KMS-11 (cell line): Measurements from ENCODE around the gene SUCLG2.

Experiments
- H2AFZ ChIP-seq: fragments of 200-600 bp; sonication (generic); 2 replicates; pipeline ENCODE4 v1.6.1; 2016; ENCODE audit warnings: antibody characterized with exemption, mixed run types, low read depth
- H3K27ac ChIP-seq: fragments of 200-600 bp; sonication (generic); 2 replicates; pipeline ENCODE4 v1.6.1; 2016; ENCODE audit warnings: mild to moderate bottlenecking, mixed run types
- H3K27me3 ChIP-seq: fragments of 200-600 bp; sonication (generic); 2 replicates; pipeline ENCODE4 v1.6.1; 2017; ENCODE audit warnings: mild to moderate bottlenecking, low read depth, mixed run types, moderate library complexity; ENCODE audit not compliant: insufficient read depth
- H3K36me3 ChIP-seq: fragments of 200-600 bp; sonication (generic); 2 replicates; pipeline ENCODE4 v1.6.1; 2017; ENCODE audit warnings: mild to moderate bottlenecking, mixed run types; ENCODE audit not compliant: insufficient read depth
- H3K4me1 ChIP-seq: fragments of 200-600 bp; sonication (generic); 2 replicates; pipeline ENCODE4 v1.6.1; 2016; ENCODE audit warnings: mild to moderate bottlenecking, low read depth, mixed run types; ENCODE audit not compliant: poor library complexity, severe bottlenecking
- H3K4me2 ChIP-seq: fragments of 200-600 bp; sonication (generic); 2 replicates; pipeline ENCODE4 v1.7.0; 2016; ENCODE audit warnings: mild to moderate bottlenecking, mixed run types
- H3K4me3 ChIP-seq: fragments of 200-600 bp; sonication (generic); IDR thresholded peaks from 2 replicates; pipeline ENCODE4 v1.6.1; 2017; ENCODE audit warnings: low read depth, low read length, mixed read lengths; ENCODE audit not compliant: insufficient read depth
- H3K79me2 ChIP-seq: fragments of 200-600 bp; sonication (generic); 2 replicates; pipeline ENCODE4 v1.6.1; 2016; ENCODE audit warnings: low read depth, mixed run types; ENCODE audit not compliant: insufficient read depth
- H3K9ac ChIP-seq: fragments of 200-600 bp; sonication (generic); 2 replicates; pipeline ENCODE4 v1.6.1; 2016; ENCODE audit warnings: mild to moderate bottlenecking, mixed run types
- H4K20me1 ChIP-seq: fragments of 200-600 bp; sonication (generic); 2 replicates; pipeline ENCODE4 v1.6.1; 2016; ENCODE audit warnings: mild to moderate bottlenecking, mixed run types; ENCODE audit not compliant: insufficient read depth
- CTCF ChIP-seq: fragments of 200-600 bp; sonication (generic); conservative IDR thresholded peaks from 2 replicates; pipeline ENCODE4 v1.6.1; 2017; ENCODE audit warnings: low read depth, mild to moderate bottlenecking, antibody characterized with exemption, low read length, moderate library complexity, mixed read lengths

SUCLG2 gene

GRCh38 chr3:67509471-67510075, 144.8 kb downstream of the SUCLG2 start:
- H2AFZ ChIP-seq = no peak overlapping the region
- no peaks in the 10 kb centered on the region for H3K36me3 ChIP-seq
- H3K27me3 ChIP-seq = no peaks in the 10 kb centered on the region
- peak overlapping the region; percentile 36; the same call in 1 of the 2 replicates for H3K4me2 ChIP-seq
- H3K9ac ChIP-seq = no peak overlapping the region
- no peak overlapping the region for H3K4me3 ChIP-seq
- H3K79me2 ChIP-seq = no peaks in the 10 kb centered on the region
- no peaks in the 10 kb centered on the region for H4K20me1 ChIP-seq
- TF ChIP-seq CTCF = no peak
- no peak overlapping the region for H3K27ac ChIP-seq
- H3K4me1 ChIP-seq = peaks cover 14% of the 10 kb centered on the region

GRCh38 chr3:67507584-67507983, 146.8 kb downstream of the SUCLG2 start:
- no peak overlapping the region for H3K9ac ChIP-seq
- no peaks in the 10 kb centered on the region for H4K20me1 ChIP-seq
- peaks cover 14% of the 10 kb centered on the region for H3K4me1 ChIP-seq
- TF ChIP-seq CTCF = no peak
- no peak overlapping the region for H3K27ac ChIP-seq
- H2AFZ ChIP-seq = no peak overlapping the region
- H3K4me3 ChIP-seq = no peak overlapping the region
- H3K4me2 ChIP-seq = no peak overlapping the region
- no peaks in the 10 kb centered on the region for H3K79me2 ChIP-seq
- no peaks in the 10 kb centered on the region for H3K36me3 ChIP-seq
- H3K27me3 ChIP-seq = no peaks in the 10 kb centered on the region

GRCh38 chr3:67500709-67501108, 153.7 kb downstream of the SUCLG2 start:
- Histone ChIP-seq H2AFZ (no peak overlapping the region), H3K4me3 (no peak overlapping the region), H3K27ac (no peak overlapping the region), H3K4me1 (no peaks in the 10 kb centered on the region), H3K27me3 (no peaks in the 10 kb centered on the region), H3K4me2 (no peak overlapping the region), H3K79me2 (no peaks in the 10 kb centered on the region), H3K9ac (no peak overlapping the region), H4K20me1 (no peaks in the 10 kb centered on the region), H3K36me3 (no peaks in the 10 kb centered on the region)
- no peak for TF ChIP-seq CTCF

- H2AFZ ChIP-seq = no peak overlapping the region
- no peak for TF ChIP-seq CTCF
Measured at GRCh38 chr3:67497746-67498145, 156.7 kb downstream of the SUCLG2 start.

More at GRCh38 chr3:67497746-67498145, 156.7 kb downstream of the SUCLG2 start:
- Histone ChIP-seq H3K4me1 (no peaks in the 10 kb centered on the region), H3K79me2 (no peaks in the 10 kb centered on the region), H4K20me1 (no peaks in the 10 kb centered on the region), H3K4me3 (no peak overlapping the region), H3K27ac (no peak overlapping the region), H3K4me2 (no peak overlapping the region), H3K36me3 (no peaks in the 10 kb centered on the region), H3K9ac (no peak overlapping the region), H3K27me3 (no peaks in the 10 kb centered on the region)
